Activated naive CD8-positive, alpha-beta T cell treated with anti-CD3 and anti-CD28 coated beads, Interleukin-2, amount 10 ng/mL, durations not matched to agents 7 days and 5 days (primary cell): Measurements from ENCODE around the gene IL25. TPM values are rescaled to one million over a fixed set of nuclear protein-coding genes. Genes with fewer than 3 reads are reported as not detected.
A peak's percentile ranks its signal among the peaks of the same experiment; 100 is the strongest.
"Not testable (repeated sequence)": the region's sequence is repeated elsewhere in the genome, so short reads cannot be mapped to it uniquely, and the experiment has no call there.

Experiments
- ATAC-seq: fragments of 150-1000 bp; cut with Tn5 transposase; one replicate; pipeline ENCODE4 v1.10.0; 2021; ENCODE audit warnings: low read depth, moderate library complexity
- POLR2A ChIA-PET: fragments of 350-600 bp; sonication (Branson Sonifier 250); formaldehyde crosslinking; loops from one replicate; lab custom pipeline; 2021; ENCODE audit warnings: antibody characterized with exemption; lab: Charles Lee
- DNase-seq: peaks from one replicate; pipeline ENCODE4 v3.0.0; 2021
- H3K27ac Mint-ChIP-seq: one replicate; pipeline ENCODE4 v1.8.0; 2022; ENCODE audit warnings: mild to moderate bottlenecking, mixed read lengths
- H3K27me3 Mint-ChIP-seq: one replicate; pipeline ENCODE4 v1.8.0; 2022; ENCODE audit warnings: mild to moderate bottlenecking, moderate library complexity, mixed read lengths
- H3K36me3 Mint-ChIP-seq: one replicate; pipeline ENCODE4 v1.8.0; 2021; ENCODE audit warnings: mild to moderate bottlenecking, mixed read lengths
- H3K4me1 Mint-ChIP-seq: one replicate; pipeline ENCODE4 v1.8.0; 2021; ENCODE audit warnings: mixed read lengths
- H3K4me3 Mint-ChIP-seq: one replicate; pipeline ENCODE4 v1.8.0; 2022; ENCODE audit warnings: mild to moderate bottlenecking, moderate library complexity, mixed read lengths
- H3K9me3 Mint-ChIP-seq: one replicate; pipeline ENCODE4 v1.8.0; 2021; ENCODE audit warnings: mixed read lengths
- microRNA-seq: library from miRNA; unstranded; fragments of <30 nt; microRNA quantifications from one replicate; pipeline ENCODE4 v1.2.0, GENCODE V29; 2022
- total RNA-seq, 2 experiments: library from RNA; stranded (reverse); gene quantifications; one replicate each; pipeline ENCODE4 v1.2.3, GENCODE V29; 2021

Gene IL25
- total RNA-seq, 2 experiments from 2014 or later = 0.39 TPM; not detected in 1

- POLR2A ChIA-PET = no interaction called here
- H3K9me3 Mint-ChIP-seq = no peaks in the 10 kb centered on the region
- no peaks in the 10 kb centered on the region for H3K36me3 Mint-ChIP-seq
- ATAC-seq = no peak
- H3K4me3 Mint-ChIP-seq = no peak overlapping the region
- H3K4me1 Mint-ChIP-seq = peaks cover 12% of the 10 kb centered on the region
- no peak for DNase-seq
- no peaks in the 10 kb centered on the region for H3K27me3 Mint-ChIP-seq
- H3K27ac Mint-ChIP-seq = no peak overlapping the region
Observed at GRCh38 chr14:23416801-23417200, 44.2 kb downstream of the IL25 start.

- H3K27me3 Mint-ChIP-seq, H3K9me3 Mint-ChIP-seq, DNase-seq, ATAC-seq, H3K4me3 Mint-ChIP-seq, H3K27ac Mint-ChIP-seq, POLR2A ChIA-PET, H3K36me3 Mint-ChIP-seq: not testable (repeated sequence)
- peaks cover 15% of the 10 kb centered on the region for H3K4me1 Mint-ChIP-seq
Observed at GRCh38 chr14:23417269-23417668, 44.7 kb downstream of the IL25 start.

GRCh38 chr14:23418021-23418420 lies 45.4 kb downstream of the IL25 start:
- no peak for DNase-seq
- Mint-ChIP-seq H3K27ac (no peak overlapping the region), H3K4me3 (no peak overlapping the region), H3K36me3 (no peaks in the 10 kb centered on the region), H3K27me3 (no peaks in the 10 kb centered on the region), H3K9me3 (no peaks in the 10 kb centered on the region), H3K4me1 (peaks cover 15% of the 10 kb centered on the region)
- ATAC-seq = no peak
- POLR2A ChIA-PET = no interaction called here

- ATAC-seq, H3K27me3 Mint-ChIP-seq, DNase-seq, H3K27ac Mint-ChIP-seq, H3K9me3 Mint-ChIP-seq, POLR2A ChIA-PET, H3K4me3 Mint-ChIP-seq, H3K36me3 Mint-ChIP-seq: not testable (repeated sequence)
- peaks cover 15% of the 10 kb centered on the region for H3K4me1 Mint-ChIP-seq
Observed at GRCh38 chr14:23419646-23420045, 47.0 kb downstream of the IL25 start.

GRCh38 chr14:23421594-23421993 lies 49.0 kb downstream of the IL25 start:
- DNase-seq (no peak), ATAC-seq (peak; percentile 75)
- Mint-ChIP-seq H3K4me1 (peaks cover 15% of the 10 kb centered on the region), H3K4me3 (no peak overlapping the region), H3K9me3 (no peaks in the 10 kb centered on the region), H3K36me3 (no peaks in the 10 kb centered on the region), H3K27me3 (no peaks in the 10 kb centered on the region), H3K27ac (peak overlapping the region; percentile 9)
- POLR2A ChIA-PET = no interaction called here

GRCh38 chr14:23423657-23424056 lies 51.0 kb downstream of the IL25 start:
- Mint-ChIP-seq H3K9me3 (no peaks in the 10 kb centered on the region), H3K4me1 (peaks cover 15% of the 10 kb centered on the region), H3K36me3 (no peaks in the 10 kb centered on the region), H3K4me3 (no peak overlapping the region), H3K27me3 (no peaks in the 10 kb centered on the region), H3K27ac (no peak overlapping the region)
- ATAC-seq (no peak), DNase-seq (no peak)
- POLR2A ChIA-PET = no interaction called here

GRCh38 chr14:23425169-23425568 lies 52.6 kb downstream of the IL25 start:
- H3K4me3 Mint-ChIP-seq = no peak overlapping the region
- peaks cover 2% of the 10 kb centered on the region for H3K27me3 Mint-ChIP-seq
- no peaks in the 10 kb centered on the region for H3K36me3 Mint-ChIP-seq
- no peaks in the 10 kb centered on the region for H3K9me3 Mint-ChIP-seq
- ATAC-seq (no peak), DNase-seq (no peak)
- POLR2A ChIA-PET = no interaction called here
- H3K27ac Mint-ChIP-seq = peak overlapping the region; percentile 7
- peaks cover 15% of the 10 kb centered on the region for H3K4me1 Mint-ChIP-seq

- H3K36me3 Mint-ChIP-seq, H3K4me3 Mint-ChIP-seq, ATAC-seq, DNase-seq, H3K27ac Mint-ChIP-seq, POLR2A ChIA-PET, H3K27me3 Mint-ChIP-seq, H3K9me3 Mint-ChIP-seq: not testable (repeated sequence)
- peaks cover 18% of the 10 kb centered on the region for H3K4me1 Mint-ChIP-seq
Observed at GRCh38 chr14:23425798-23426197, 53.2 kb downstream of the IL25 start.

Small RNA genes within 50 kb of the gene (microRNA-seq; reads per million reads assigned to microRNA genes)
- gene MIR208A (not detected), gene MIR208B (5.6 reads per million)

Other genes starting within 250 kb of the IL25 start
- gene SLC7A8, start 189.1 kb upstream of the IL25 start, total RNA-seq = 1 to 10 TPM; 1.8 to 3.1 TPM
- gene RNF212B, start 134.9 kb upstream of the IL25 start, total RNA-seq = not detected
- 10 to 100 TPM; 11.8 to 12.8 TPM for gene HOMEZ, start 86.7 kb upstream of the IL25 start, total RNA-seq
- 10 to 100 TPM; 50.8 to 51.7 TPM for gene PPP1R3E, start 70.0 kb upstream of the IL25 start, total RNA-seq
- gene BCL2L2, start 66.0 kb upstream of the IL25 start, total RNA-seq = 1 to 10 TPM; 3.7 to 5.7 TPM
- gene PABPN1, start 51.4 kb upstream of the IL25 start, total RNA-seq = 100 to 1,000 TPM; 207 to 208 TPM
- gene SLC22A17, start 19.9 kb upstream of the IL25 start, total RNA-seq = 1 to 10 TPM; 3.4 to 4.8 TPM
- gene EFS, start 7.6 kb upstream of the IL25 start, total RNA-seq = not detected
- gene CMTM5, start 4.2 kb downstream of the IL25 start, total RNA-seq = not detected
- gene MYH6, start 35.5 kb downstream of the IL25 start, total RNA-seq = not detected
- not detected for gene MYH7, start 62.9 kb downstream of the IL25 start, total RNA-seq
- gene NGDN, start 96.9 kb downstream of the IL25 start, total RNA-seq = 10 to 100 TPM; 48.0 to 50.8 TPM
- 1 to 10 TPM in 1 of 2 experiments, under 1 TPM in 1; 0.75 to 1.4 TPM for gene ZFHX2, start 179.0 kb downstream of the IL25 start, total RNA-seq
- gene THTPA, start 183.5 kb downstream of the IL25 start, total RNA-seq = 10 to 100 TPM; 14.2 to 19.2 TPM
- gene AP1G2, start 195.0 kb downstream of the IL25 start, total RNA-seq = 100 to 1,000 TPM; 335 to 389 TPM
- not detected for gene JPH4, start 206.0 kb downstream of the IL25 start, total RNA-seq